AG04449 (cell line): Measurements from ENCODE around the gene ASPSCR1.

Experiments
- CTCF ChIA-PET: fragments of 350-600 bp; formaldehyde crosslinking; extraction: SDS; loops from one replicate; lab custom pipeline; 2021; ENCODE audit warnings: antibody characterized with exemption; lab: Yijun Ruan, JAX
- POLR2A ChIA-PET: fragments of 400-600, 350-600 bp; formaldehyde crosslinking; extraction: SDS; loops from one replicate; lab custom pipeline; 2020; ENCODE audit warnings: antibody characterized with exemption, inconsistent platforms; lab: Yijun Ruan, JAX
- DNase-seq: peaks from one replicate; pipeline ENCODE4 v3.0.0-alpha.2; 2010; ENCODE audit warnings: low read depth, low spot score
- H3K4me3 ChIP-seq: 2 replicates; pipeline ENCODE4 v1.5.1; 2011; ENCODE audit warnings: low read depth, mild to moderate bottlenecking, control low read depth, low read length
- CTCF ChIP-seq: IDR thresholded peaks from one replicate; pipeline ENCODE4 v1.5.1; 2011; ENCODE audit warnings: mild to moderate bottlenecking, moderate library complexity, low read length, control low read depth, inconsistent platforms; ENCODE audit not compliant: insufficient read depth; ENCODE audit errors: missing control alignments

Gene ASPSCR1

DNA sequence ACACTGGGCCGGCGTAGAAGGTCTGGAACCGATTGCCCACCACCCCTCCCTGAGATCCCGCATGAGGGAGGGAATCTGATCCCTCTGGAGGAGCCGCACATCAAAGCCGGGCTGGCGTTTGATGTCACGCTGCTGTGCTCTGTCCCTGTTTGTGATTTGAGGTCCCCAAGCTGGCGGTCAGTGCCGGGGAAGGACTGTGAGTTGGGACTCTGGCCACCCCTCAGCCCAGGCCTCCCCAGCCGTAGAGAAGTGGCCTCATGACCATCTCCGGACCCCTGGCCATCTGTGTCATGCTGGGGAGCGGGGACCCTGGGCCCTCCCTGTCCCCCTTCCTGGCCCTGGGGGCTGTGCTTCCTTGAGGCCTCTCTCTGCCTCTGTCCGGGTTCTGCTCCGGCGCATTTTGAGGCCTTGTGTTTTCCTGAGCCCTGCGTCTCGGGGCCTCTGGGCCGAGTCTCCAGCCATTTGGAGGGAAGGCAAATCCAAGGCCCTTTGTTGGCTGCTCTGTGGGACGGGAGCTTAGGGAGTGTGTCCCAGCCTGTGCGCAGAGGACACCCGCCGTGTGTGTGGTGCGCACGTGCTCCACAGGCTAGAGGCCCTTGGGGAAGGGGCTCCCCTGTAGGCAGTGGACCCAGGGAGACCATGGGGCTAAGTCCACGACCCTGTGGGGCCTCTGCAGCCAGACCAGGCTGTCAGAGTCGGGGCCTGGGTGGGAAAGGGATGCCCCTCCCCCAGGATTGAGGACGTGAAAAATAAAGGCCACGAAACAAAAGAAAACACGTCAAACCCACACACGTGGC is 15.1 kb downstream of the ASPSCR1 start:
- H3K4me3 ChIP-seq: peak overlapping the region; percentile 6
- no peak for TF ChIP-seq CTCF
- ChIA-PET POLR2A (interaction anchor here (1.3 kb wide), 1 partner anchor 69 kb away, joined by 3 read pairs; no protein-coding TSS in a partner anchor), CTCF (interaction anchor here (1.2 to 3.1 kb wide), 2 partner anchors 14 to 33 kb away, joined by 3 to 13 read pairs; no protein-coding TSS in a partner anchor)
- DNase-seq: no peak

- TF ChIP-seq CTCF: no peak
- CTCF ChIA-PET: interaction anchor here (0.8 to 3.1 kb wide), 3 partner anchors 13 to 34 kb away, joined by 3 to 13 read pairs (median 3); no protein-coding TSS in a partner anchor
- POLR2A ChIA-PET: no interaction called here
- no peak for DNase-seq
- H3K4me3 ChIP-seq: no peak overlapping the region
These were observed 16.5 kb downstream of the ASPSCR1 start for GRCh38 chr17:81993729-81994592.

- H3K4me3 ChIP-seq: no peak overlapping the region
- ChIA-PET CTCF (interaction anchor here (0.8 to 1.1 kb wide), 2 partner anchors 14 to 35 kb away, joined by 3 read pairs; no protein-coding TSS in a partner anchor), POLR2A (no interaction called here)
- no peak for DNase-seq
- TF ChIP-seq CTCF: no peak
These were observed 17.4 kb downstream of the ASPSCR1 start for GRCh38 chr17:81994593-81995462.

GRCh38 chr17:81995463-81996231 is 18.2 kb downstream of the ASPSCR1 start:
- H3K4me3 ChIP-seq: no peak overlapping the region
- TF ChIP-seq CTCF: no peak
- ChIA-PET CTCF (interaction anchor here (1.5 kb wide), 1 partner anchor 26 kb away, joined by 5 read pairs; the partner anchor contains the start of gene CENPX), POLR2A (no interaction called here)
- DNase-seq: no peak

GRCh38 chr17:81996232-81996756 is 18.9 kb downstream of the ASPSCR1 start:
- TF ChIP-seq CTCF: no peak
- no peak overlapping the region for H3K4me3 ChIP-seq
- no peak for DNase-seq
- ChIA-PET POLR2A (no interaction called here), CTCF (interaction anchor here (1.5 kb wide), 1 partner anchor 26 kb away, joined by 5 read pairs; the partner anchor contains the start of gene CENPX)
